Suppressor macrophage treated with lipopolysaccharide for 1 hour (primary cell): ENCODE data around the gene DCBLD1.

Experiments
- DNase-seq, 3 donors: peaks; one replicate each; pipeline ENCODE4 v3.0.0-alpha.2; 2020 to 2022

Gene DCBLD1

GRCh38 chr6:117561128-117561527, 78.7 kb downstream of the DCBLD1 start:
- no peak for DNase-seq

DNA sequence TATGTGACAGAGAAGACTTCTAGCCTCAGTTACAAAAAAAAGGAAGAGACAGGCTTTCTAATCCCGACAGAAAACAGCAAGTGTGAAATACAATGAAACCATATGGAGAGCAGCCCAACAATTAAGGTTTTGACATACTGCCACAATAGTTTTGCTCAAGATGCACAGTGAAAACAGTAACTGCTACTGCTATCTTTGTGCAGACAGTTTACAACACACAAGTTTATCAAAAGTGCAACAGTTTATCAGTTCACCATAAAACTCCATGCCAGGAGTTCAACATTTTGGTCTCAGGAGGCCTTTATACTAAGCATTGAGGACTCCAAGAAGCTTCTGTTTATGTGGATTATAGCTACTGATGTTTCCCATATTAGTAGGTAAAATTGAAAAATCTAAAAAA, 82.2 kb downstream of the DCBLD1 start:
- DNase-seq, result no peak

- DNase-seq, result no peak
These were observed 85.8 kb downstream of the DCBLD1 start for GRCh38 chr6:117568247-117568646.

DNA sequence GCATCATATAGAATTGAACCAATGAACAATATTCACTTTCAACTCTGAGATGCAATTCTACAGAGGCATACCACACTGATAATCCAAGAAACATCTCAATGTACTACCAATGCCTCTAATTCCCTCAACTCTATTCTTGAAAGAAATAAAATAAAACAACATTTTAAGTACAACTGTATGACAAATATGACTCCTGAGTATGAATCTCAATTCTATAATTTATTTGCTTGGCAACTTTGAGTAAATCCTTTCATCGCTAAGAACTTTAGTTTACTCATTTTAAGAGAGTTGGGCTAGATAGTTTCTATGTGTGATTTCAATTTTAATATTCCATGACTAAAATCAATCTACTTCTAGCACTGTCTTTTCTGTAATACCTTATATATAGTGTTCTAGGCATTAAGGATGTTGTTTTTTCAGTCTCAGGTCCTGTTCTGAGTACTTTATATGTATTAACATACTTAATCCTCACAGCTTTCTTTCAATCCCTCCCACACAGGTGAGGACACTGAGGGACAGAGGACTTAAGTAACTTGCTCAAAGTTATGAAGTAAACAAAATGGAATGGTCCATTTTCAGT, 86.4 kb downstream of the DCBLD1 start:
- DNase-seq, result no peak

DNA sequence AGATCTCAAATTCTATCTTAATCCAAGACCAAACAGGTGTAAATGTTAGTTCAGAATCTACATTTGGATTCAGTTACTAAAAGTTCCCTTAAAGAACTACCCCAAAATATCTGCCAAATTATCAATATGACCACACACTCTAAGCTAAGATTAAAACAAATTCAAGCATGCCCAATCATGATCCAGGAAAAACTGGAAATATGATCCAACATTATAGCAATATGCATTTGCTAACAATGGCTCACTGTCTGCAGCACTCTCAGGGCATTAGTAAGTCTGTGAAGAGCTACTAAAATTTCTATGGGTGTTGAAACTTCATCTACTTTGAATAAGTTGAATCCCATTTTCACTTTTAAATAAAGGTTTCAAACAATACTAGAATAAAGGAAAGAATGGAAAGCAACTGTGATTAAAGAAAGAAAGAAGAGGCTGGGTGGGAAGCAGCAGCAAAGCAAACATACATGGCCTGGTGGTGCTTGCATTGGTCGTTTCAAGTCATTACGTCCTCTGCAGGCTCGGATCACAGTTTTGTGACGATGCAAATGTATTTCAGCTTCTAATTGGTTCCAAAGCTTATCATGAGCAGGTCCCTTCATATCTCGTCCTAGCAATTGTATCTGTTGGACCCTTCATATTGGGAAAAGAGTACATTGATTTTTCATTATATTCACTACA, 90.7 kb downstream of the DCBLD1 start:
- DNase-seq, result no peak

DNA sequence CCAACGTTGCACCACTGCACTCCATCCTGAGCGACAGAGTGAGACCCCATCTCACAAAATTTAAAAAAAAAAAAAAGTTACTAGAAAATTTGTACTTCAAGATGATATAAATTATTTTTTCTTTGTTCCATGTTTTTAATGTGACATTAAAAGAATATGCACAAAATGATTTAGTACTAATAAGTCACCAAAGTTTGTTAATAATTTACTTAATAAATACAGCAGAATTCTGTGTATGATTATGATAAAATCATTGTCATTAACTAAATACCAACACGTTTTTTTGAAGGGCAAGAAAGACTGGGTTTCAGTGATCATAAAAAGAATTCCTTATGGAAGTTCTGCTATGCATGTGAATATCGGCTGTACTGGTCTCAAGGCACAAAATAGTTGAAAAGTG, 91.7 kb downstream of the DCBLD1 start:
- DNase-seq, result no peak

- no peak for DNase-seq
These were observed 103.2 kb downstream of the DCBLD1 start for GRCh38 chr6:117585647-117586046.

DNA sequence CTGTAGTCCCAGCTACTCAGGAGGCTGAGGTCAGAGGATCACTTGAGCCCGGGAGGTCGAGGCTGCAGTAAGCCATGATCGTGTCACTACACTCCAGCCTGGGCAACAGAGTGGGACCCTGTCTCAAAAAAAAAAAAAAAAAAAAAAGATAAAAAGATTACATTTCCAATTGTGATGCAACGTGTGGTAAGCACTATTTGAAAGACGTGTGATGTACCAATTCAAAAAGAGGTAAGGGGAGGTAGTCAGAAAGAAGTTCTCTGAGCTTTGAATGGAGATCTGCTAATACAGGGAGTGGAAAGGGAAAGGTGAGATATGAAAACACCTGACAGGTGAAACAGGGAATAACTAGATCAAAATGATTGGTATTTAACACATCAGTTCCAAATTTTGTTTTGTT, 108.0 kb downstream of the DCBLD1 start:
- DNase-seq, result no peak

DNA sequence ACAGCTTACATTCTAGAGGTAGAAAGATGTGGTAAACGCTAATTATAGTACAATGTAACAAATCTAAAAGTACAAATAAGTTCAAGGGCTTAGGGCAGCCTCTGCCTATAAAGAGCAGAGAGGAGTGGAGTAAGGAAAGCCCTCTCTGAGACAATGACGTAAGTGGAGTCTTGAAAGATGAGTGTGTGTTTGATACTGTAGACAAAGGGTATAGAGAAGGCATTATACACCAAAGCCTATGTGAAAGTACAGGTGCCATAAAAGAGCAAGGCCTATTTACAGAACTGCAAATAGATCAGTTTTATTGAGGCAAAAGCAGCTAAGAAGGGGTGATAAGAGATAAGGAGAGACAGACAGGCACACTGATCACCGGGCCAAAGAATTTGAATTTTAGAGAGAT, 108.9 kb downstream of the DCBLD1 start:
- no peak for DNase-seq

DNA sequence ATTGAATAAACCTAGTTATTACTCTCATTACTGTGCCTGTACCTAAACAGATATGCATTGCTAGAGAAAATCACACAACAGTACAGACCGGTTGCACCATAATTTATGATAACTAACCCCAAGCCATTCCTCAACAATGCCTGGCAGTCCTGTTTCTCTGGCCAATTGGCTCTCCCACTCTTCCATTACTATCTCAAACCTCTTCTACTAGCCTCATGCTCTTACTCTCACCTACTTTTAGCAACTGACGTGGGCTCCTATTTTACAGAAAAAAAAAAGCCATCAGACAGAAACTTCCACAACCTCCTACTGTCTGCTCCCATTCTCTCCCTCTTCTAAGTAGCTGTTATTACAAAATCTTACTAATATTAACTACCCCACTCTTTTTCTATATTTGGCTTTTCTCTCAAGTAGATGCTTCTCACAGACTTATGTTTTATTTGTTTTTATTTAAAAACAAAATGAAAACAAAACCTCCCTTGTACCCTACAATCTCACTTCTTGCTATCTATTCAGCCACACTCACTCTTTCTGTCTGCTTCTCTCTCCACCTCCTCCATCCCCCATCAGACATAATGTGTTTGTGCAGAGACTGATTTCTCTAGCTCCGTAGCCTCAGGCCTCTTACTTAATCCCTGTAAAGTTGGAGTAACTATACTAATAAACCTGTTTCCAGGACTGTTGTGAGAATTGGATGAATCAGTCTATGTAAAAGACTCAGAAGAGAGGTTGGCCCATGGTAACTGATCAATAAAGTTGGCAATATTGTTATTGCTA, 110.7 kb downstream of the DCBLD1 start:
- no peak for DNase-seq

- DNase-seq, result no peak
These were observed 112.8 kb downstream of the DCBLD1 start for GRCh38 chr6:117595099-117595923.

GRCh38 chr6:117597755-117598154, 115.3 kb downstream of the DCBLD1 start:
- DNase-seq, result no peak
